GM21576 (cell line): ENCODE data around the gene SYNPO2.
"Not testable (repeated sequence)": the region's sequence is repeated elsewhere in the genome, so short reads cannot be mapped to it uniquely, and the experiment has no call there.

Source experiments
- ATAC-seq: cut with Tn5 transposase; IDR thresholded peaks from one replicate; pipeline ENCODE4 v1.9.1; 2021; ENCODE audit warnings: mild to moderate bottlenecking, moderate library complexity; ENCODE audit not compliant: unreplicated experiment

SYNPO2 gene

DNA sequence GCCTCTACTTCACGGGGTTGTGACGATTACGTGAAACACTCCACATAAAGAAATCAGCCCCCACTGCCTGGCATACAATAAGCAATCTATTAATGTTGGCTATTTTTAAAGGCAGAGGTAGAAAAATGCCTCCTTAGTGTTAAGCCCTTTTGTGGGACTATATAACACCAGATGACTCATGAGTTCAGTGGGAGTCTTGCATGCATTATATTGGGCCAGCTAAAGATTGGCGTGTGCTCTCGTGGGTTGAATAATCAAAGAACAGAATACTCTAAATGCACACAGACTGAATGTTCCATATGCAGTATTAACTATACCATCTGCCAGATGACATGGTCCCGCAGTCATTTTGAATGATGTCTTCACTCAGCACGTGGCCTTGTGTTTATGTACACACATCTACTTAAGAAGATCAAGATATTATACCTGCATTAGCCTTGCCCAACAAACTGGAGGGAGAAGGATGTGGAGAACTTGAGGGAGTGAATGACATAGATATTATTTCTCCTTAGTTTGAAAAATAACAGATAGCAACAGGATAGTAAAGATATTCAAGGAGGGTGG is 162.0 kb downstream of the SYNPO2 start:
- ATAC-seq, result no peak

DNA sequence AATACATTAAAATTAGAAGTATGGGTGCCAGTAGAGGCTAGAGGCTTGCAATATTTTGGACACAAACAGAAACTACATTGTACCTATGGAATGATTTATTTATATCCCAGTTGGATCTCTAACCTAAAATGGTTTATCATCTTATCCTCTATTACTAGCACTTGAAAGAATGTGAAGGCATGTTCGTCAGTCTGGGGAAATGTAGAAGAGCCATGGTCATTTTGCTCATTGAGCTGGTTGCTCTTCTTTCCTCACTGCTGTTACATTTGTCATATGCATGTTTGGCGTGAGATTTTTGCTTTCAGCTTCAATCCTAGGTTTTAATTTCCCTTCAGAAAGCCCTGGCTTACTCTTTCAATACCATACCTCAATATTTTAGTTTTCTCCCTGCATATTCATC is 164.6 kb downstream of the SYNPO2 start:
- ATAC-seq, result no peak

DNA sequence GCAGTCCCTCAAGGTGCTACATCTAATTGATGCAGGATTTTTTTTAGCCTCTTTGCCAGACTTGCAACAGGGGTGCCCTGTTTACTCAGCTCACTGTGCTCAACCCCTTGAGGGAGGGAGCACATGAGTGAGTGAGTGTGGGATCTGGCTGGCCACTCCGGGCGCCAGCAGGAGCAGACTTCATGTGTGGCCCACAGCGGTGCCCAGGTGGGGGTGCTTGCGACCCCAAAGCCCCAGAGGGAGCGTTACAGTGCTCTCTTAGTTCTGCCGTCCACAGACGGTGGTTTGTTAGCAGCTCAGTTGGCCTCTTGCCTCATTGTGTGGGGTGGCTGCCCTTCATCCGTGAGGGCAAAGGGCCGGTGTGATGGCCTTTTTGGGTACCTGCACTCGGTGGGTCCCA is 165.3 kb downstream of the SYNPO2 start:
- no peak for ATAC-seq

DNA sequence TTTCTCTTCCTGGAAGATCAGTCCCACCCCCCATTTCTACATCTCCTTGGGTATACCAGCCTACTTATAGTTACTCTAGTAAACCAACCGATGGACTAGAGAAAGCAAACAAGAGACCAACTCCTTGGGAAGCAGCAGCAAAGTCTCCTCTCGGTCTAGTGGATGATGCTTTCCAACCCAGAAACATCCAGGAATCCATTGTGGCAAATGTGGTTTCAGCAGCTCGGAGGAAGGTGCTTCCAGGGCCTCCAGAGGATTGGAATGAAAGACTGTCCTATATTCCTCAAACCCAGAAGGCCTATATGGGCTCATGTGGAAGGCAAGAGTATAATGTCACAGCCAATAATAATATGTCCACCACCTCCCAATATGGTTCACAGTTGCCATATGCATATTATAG is 168.8 kb downstream of the SYNPO2 start:
- no peak for ATAC-seq

DNA sequence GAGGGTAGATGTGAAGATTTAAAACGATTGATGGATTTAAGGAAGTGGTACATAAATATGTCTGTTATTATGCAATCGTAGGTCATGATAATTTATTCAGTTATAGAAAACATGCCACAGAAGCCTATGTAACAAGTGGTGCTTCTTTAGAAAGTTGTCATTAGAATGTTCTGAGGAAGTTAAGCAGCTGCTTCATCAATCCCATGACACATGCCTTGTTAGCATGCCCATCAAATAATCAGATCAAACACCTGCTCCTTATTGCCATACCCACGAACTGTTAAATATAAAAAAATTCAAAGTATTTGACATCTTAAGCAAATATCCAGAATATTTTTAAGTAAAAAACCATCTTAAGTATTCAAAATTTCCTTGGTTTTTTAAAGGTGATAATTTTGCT is 170.6 kb downstream of the SYNPO2 start:
- ATAC-seq, result no peak

DNA sequence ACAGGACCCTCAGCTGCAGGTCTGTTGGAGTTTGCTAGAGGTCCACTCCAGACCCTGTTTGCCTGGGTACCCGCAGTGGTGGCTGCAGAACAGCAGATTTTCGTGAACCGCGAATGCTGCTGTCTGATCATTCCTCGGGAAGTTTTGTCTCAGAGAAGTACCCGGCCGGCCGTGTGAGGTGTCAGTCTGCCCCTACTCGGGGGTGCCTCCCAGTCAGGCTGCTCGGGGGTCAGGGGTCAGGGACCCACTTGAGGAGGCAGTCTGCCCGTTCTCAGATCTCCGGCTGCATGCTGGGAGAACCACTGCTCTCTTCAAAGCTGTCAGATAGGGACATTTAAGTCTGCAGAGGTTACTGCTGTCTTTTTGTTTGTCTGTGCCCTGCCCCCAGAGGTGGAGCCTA is 178.5 kb downstream of the SYNPO2 start:
- not testable (repeated sequence) for ATAC-seq

DNA sequence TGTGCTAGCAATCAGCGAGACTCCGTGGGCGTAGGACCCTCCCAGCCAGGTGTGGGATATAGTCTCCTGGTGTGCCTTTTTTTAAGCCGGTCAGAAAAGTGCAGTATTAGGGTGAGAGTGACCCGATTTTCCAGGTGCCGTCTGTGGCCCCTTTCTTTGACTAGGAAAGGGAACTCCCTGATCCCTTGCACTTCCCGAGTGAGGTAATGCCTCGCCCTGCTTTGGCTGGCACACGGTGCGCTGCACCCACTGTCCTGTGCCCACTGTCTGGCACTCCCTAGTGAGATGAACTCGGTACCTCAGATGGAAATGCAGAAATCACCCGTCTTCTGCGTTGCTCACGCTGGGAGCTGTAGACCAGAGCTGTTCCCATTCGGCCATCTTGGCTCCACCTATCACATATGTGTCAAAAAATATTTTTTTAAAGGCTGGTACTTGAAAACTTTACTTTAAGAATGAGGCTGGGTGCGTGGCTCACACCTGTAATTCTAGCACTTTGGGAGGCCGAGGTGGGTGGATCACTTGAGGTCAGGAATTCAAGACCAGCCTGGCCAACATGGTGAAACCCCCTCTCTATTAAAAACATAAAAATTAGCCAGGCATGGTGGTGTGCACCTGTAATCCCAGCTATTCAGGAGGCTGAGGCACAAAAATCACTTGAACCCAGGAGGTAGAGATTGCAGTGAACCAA is 179.2 kb downstream of the SYNPO2 start:
- not testable (repeated sequence) for ATAC-seq

DNA sequence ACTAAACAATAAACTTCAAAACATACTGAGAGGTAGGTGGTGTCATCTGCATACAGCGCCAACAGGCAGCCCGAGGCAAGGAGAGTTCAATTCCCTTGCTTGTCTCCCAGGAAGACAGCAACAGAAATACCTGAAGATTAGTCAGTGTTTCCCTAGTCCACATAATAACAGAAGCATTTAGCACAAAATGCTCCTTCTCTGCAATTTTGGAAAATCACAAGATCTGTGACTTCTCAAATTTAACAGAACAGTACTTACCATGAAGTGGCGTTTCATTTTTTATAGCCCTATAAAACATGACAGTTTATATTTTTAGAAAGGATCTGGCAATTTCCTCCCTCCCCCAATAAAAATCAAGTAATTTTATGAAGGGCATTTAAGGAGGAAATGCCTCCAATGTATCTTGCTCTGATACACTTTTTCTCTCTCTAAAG is 179.9 kb downstream of the SYNPO2 start:
- no peak for ATAC-seq

DNA sequence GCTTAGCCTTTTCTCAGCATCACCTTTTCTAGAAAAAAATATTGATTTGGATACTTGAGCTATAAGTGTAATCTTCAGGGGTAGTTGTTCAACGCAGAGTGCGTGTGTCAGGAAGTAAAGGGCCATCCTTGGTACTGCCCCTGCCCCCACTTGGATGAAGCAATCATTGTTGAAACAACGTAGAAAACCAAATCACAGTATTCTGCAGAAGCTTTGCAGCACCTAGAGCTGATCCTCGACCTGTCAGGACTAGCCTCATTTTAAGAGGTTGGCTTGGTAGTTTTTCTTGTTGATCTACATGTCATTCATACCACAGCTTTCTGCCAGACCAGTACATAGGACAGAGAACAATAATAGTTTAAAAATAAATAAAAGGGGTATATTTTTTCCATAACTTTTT is 181.6 kb downstream of the SYNPO2 start:
- no peak for ATAC-seq

DNA sequence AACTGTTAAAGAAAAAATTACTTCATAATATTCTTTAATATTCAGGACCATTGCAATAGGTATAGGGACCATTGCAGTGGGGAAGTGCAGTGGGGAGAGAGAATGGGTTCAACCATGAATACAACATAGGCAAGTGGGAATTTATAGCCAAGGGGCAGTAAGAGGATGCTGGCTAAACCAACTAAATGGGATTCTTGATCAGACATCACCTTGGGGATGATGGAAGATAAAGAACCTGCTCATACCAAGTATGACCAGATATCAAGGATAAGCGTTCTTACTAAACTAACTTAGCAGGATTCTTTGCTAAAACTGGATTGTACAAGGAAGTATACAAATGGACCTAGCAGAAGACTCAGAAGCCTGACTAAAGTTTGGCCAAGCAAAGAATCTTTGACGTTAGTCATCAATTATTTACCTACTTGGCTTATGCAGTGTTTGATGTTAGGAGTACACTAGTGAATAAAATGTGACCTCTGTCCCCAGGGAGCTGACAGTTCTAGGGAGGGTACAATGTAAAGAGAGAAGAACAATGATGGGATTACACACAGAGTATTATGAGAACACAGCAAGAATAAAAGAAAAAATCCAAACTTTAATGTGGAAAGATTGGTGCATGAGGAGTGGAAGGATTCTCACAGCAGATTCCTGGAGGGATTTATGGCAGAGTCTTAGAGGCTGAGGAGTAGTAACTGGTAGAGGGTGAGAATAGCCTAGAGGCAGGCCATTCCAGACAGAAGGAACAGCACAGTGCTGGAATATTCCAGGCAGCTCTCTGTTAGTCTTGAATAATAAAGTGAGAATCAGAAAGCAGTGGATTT is 192.3 kb downstream of the SYNPO2 start:
- no peak for ATAC-seq

DNA sequence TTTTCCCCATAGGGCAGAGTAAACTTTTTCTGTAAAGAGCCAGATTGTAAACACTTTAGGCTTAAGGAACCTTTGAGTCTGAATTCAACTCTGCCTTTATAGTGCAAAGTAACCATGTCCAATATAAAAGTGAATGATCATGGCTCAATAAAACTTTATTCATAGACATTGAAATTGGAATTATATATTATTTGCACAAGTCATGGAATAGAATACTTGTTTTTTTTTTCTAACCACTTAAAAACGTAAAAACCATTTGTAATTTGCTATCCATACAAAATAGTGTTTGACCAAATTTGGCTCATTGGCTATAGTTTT is 192.8 kb downstream of the SYNPO2 start:
- no peak for ATAC-seq

DNA sequence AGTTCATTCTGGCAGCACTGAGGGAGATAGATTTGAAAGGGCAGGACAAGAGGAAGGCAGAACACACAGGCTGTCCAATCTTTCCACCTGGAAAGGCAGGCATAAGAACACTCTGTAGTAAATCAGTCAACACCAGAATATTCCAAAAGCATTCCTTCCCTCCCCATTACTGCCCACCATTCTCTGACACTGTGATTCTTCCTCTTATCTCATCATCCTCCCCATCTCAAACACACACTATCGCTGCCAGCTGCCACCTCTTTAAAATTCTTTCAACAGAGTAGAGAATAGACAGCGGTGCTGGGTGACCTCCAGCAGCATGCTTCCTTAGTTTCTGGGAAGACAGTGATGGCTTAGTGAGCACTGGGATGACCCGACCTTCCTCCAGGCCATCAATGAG is 193.3 kb downstream of the SYNPO2 start:
- no peak for ATAC-seq

DNA sequence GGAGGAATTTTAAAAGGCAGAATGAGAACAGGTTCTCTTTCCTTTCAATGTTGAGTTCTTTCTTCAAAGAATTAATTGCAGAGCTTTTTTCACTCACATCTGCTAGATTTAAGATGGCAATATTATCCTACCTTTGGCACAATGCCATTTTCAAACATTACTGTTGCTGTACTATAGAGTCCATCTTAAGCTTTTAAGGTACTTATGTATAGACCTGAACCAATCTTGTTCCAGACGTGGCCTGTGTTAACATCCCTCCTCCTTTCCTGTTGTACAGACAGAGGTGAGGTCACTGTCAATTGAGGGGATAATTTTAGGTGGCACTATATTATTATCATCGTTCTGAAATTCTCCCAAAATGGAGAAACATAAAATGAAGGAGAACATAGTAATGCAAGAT is 194.0 kb downstream of the SYNPO2 start:
- no peak for ATAC-seq

DNA sequence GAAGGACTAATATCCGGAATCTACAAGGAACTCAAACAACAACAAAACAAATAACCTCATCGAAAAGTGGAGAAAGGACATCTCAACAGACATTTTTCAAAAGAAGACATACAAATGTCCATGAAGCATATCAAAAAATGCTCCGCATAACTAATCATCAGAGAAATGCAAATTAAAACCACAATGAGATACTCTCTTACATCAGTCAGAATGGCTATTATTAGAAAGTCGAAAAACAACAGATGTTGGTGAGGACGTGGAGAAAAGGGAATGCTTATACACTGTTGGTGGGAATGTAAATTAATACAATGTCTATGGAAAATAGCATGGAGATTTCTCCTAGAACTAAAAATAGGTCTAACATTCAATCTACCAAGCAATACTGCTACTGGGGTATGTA is 195.9 kb downstream of the SYNPO2 start:
- ATAC-seq, result no peak

DNA sequence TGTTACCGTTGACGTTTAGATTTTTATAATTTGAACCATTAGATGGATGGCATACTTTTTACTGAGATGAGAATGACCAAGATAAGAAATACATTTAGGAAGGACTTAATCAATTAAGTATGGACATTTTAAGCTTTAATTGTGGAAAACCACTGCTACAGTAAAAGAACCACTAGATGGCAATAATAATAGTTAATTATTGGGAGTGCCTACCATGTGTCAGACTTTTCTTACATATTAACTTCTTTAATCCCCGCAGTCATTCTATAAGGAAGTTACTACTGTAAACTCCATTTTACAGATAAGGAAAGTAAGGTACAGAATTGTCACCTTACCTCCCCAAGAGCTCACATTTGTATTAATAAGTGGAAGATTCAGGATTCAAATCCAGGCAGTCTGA is 198.5 kb downstream of the SYNPO2 start:
- ATAC-seq, result no peak

DNA sequence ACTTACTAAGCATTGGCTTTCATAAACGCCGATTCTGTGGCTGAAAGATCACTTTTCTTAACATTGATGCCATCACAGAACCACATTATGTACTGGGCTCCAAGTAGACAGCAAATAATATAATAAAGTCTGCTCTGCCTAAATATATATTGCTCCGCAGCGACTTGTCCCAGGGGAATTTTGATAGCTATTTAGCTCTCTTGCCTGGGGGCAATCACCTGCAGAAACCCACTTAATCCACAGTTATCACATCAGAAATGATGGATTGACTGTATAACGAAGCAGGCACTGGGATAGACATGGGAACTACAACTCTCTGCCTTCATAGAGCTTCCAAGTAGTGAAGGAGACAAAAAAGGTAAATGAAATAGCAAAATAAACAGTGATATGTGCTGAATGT is 199.0 kb downstream of the SYNPO2 start:
- ATAC-seq, result no peak

DNA sequence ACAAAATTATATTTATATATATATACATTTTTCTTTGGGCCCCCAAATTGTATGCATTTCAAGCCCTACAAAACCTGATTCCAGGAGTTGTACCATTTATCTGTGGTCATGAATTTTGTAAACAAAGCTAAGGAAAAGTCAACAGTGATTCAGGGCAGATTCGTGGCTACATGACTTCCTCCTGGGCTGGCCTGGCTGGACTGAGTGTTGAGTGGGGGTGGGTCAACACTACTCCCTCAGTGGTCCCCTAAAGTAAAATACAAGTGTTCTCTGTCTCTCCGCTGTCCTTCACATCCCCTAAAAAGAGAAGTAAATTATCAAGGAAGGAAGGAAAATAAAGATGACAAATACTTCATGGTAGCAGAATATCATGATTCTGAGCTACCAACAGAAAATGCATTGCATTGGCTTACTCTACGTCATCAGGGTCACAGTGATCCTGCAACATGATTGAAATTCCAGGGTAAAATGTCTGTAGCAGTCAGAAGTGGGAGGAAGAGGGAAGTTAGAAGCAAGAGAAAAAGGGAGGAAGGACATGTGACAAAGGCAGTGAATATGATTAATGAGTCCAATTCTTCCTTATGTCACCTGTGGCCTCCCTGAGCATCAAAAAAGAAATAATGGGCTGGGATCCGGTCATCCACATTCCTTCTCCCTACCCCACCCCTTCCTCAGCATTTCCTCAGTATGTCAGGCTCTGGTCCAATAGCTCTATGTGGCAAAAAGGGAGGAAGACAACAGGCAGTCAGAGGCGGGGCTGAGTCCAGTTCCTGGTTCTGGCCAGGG is 204.6 kb downstream of the SYNPO2 start:
- no peak for ATAC-seq

DNA sequence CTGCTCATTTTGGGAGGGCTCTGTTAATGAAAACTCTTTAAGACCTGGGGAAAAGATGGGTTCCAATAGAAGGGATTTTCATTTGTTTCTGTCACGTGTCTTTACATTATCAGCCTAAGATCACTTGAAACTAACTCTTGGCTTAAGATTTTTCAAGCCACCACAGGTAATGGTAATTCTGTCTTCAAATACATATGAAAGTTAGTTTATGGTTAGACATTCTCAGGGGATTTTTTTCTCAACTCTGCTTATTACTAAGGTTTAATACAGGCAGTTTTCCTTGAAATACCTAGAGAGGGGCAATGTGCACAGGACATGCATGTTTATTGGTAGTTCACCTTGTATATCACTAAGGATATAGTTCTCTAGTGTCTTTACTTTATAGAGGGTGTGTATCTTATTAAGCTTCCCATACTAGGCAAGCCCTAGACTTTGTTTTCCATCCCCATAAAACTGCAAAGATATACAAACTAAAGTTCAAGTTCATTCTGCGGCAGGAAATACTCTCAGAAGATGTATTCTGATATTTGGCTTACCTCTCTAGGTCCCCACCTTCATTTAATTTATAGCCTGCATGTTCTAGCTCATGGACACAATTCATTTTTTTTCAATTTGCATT is 208.7 kb downstream of the SYNPO2 start:
- no peak for ATAC-seq

DNA sequence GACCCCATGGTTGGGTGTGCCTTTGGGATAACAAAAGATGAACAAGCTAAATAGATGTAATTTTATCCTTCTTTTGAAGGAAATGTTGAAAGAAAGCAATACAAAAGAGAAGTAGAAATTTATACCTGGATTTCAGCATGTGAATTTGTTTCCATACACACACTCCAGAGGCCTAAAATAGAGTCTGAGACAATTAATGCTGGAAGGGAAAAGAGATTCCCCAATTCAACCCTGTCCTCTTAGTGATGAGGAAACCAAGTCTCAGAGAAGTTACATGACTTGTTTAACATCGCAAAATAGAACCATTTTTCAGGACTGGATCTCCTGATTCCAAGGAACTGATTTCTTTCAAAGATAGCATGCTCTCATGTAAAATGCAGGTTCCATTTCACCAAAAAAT is 209.7 kb downstream of the SYNPO2 start:
- ATAC-seq, result no peak

DNA sequence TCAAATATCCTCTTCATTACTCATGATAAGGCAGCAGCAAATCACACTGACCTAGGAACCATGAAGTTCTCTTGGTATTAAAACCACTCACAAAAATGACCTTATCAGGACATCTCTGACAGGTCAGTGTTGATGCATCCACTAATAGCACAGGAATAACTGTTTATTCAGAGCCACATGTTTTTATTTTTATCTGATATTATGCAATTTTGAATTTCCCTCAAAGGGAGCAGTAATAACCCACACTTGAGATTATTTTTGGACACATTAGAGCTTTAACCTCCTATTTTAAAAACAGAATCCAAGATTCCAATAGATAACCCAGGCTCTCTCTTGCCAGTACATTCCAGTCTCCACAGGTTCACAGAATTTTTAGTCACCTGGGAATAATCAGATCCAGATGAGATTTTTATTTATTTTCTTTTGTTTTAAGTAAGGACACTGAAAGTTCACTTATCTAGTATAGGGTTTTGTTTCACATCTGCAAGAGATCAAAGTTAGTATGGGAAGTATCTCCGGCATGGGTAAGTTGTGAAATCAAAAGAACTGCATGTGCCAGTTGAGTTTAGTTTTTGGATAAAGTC is 210.7 kb downstream of the SYNPO2 start:
- no peak for ATAC-seq

DNA sequence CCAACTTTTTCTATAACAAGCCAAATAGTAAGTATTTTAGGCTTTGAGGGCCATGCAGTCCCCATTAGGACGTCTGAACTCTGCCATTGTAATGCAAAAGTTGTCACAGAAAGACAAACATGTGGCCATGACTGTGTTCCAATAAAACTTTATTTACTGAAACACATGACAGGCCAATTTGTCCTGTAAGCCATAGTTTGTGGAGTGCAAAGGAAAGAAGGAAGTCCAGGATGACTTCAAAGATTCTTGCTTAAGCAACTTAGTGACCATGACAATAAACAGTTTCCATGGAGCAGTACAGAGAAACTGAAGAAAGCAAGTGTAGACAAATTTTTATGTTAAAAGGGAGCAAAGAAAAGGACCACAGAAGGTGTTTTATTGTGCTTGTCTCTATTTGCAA is 212.0 kb downstream of the SYNPO2 start:
- ATAC-seq, result no peak
